Prostate gland (tissue), 2 donors: Measurements from ENCODE around the gene CCDC86. TPM values are rescaled to one million over a fixed set of nuclear protein-coding genes. Genes with fewer than 3 reads are reported as not detected.

Source experiments
- DNase-seq: peaks from one replicate; pipeline ENCODE4 v3.0.0-alpha.2; 2019; ENCODE audit warnings: low spot score
- H3K27ac ChIP-seq, 2 donors: fragments of 200-600 bp; sonication (generic); 2 replicates each; pipeline ENCODE4 v1.5.1; 2017 to 2019
- H3K27me3 ChIP-seq: fragments of 200-600 bp; sonication (generic); replicated peaks from 2 replicates; pipeline ENCODE4 v1.5.1; 2019; ENCODE audit not compliant: insufficient read depth
- H3K36me3 ChIP-seq, 2 donors: fragments of 200-600 bp; sonication (generic); 1 replicate in 1 of 2; 2 replicates in 1 of 2; pipeline versions ENCODE4 v1.5.1 to v1.8.1; 2017 to 2019
- H3K4me1 ChIP-seq: fragments of 200-600 bp; sonication (generic); replicated peaks from 2 replicates; pipeline ENCODE4 v1.5.1; 2019
- H3K4me3 ChIP-seq, 2 donors: fragments of 200-600 bp; sonication (generic); 2 replicates each; pipeline ENCODE4 v1.5.1; 2017 to 2019
- H3K9me3 ChIP-seq: fragments of 200-600 bp; sonication (generic); 2 replicates; pipeline ENCODE4 v1.5.1; 2017
- CTCF ChIP-seq, 4 experiments: fragments of 200-600 bp in 2 of 4; fragments of 450-650 bp in 2 of 4; sonication (generic) in 2 of 4; IDR thresholded peaks; 1 replicate in 3 of 4; 2 replicates in 1 of 4; pipeline ENCODE4 v1.5.1; 2016 to 2019; ENCODE audit warnings: antibody characterized with exemption in 4 of 4, mild to moderate bottlenecking in 2 of 4, moderate library complexity in 2 of 4
- POLR2A ChIP-seq: fragments of 450-650 bp; IDR thresholded peaks from one replicate; pipeline ENCODE4 v1.6.1; 2016; ENCODE audit warnings: antibody characterized with exemption, mild to moderate bottlenecking
- POLR2AphosphoS5 ChIP-seq: sonication (generic); formaldehyde crosslinking; IDR thresholded peaks from one replicate; pipeline ENCODE4 v1.6.1; 2017; ENCODE audit warnings: antibody characterized with exemption
- WGBS: methylation state at CpG from one replicate; pipeline ENCODE4 v1.1.5; 2018; 5-methylcytosine and 5-hydroxymethylcytosine counted together
- intact Hi-C: fragments of 100-400 bp; cut with DNase I; formaldehyde crosslinking; loops from one replicate; pipeline ENCODE4 v1.14.2; 2022
- total RNA-seq, 2 donors: library from RNA; depleted of rRNA; stranded (reverse); fragments of >200 nt; gene quantifications; one replicate each; pipeline ENCODE4 v1.1.0, GENCODE V29; 2016

CCDC86 gene
- total RNA-seq, 2 donors from 2014 or later: 48.7 to 56.7 TPM

- Histone ChIP-seq H3K36me3 (no peaks in the 10 kb centered on the region), H3K9me3 (no peaks in the 10 kb centered on the region), H3K27me3 (no peaks in the 10 kb centered on the region), H3K4me3 (no peak overlapping the region), H3K27ac (no peak overlapping the region), H3K4me1 (peaks cover 11% of the 10 kb centered on the region)
- intact Hi-C loops: no loop called here
- TF ChIP-seq POLR2AphosphoS5: no peak
- TF ChIP-seq POLR2A: no peak
- no peak for TF ChIP-seq CTCF (IDR thresholded peaks at IDR 0.05)
- WGBS: 65% methylated on average over 3 of the region's 3 CpGs
- DNase-seq: no peak
Measured at GRCh38 chr11:60870276-60870675, 28.4 kb downstream of the CCDC86 start.

GRCh38 chr11:60870733-60871377 is 28.9 kb downstream of the CCDC86 start:
- Histone ChIP-seq H3K4me3 (no peak overlapping the region), H3K9me3 (no peaks in the 10 kb centered on the region), H3K27me3 (no peaks in the 10 kb centered on the region), H3K27ac (no peak overlapping the region), H3K4me1 (peaks cover 11% of the 10 kb centered on the region), H3K36me3 (no peaks in the 10 kb centered on the region)
- intact Hi-C loops: no loop called here
- no peak for DNase-seq
- TF ChIP-seq POLR2A: no peak
- TF ChIP-seq POLR2AphosphoS5: no peak
- TF ChIP-seq CTCF (IDR thresholded peaks at IDR 0.05): no peak
- 81% methylated on average over 12 of the region's 13 CpGs for WGBS

GRCh38 chr11:60871378-60872061 is 29.6 kb downstream of the CCDC86 start:
- intact Hi-C loops: no loop called here
- peaks cover 11% of the 10 kb centered on the region for H3K4me1 ChIP-seq
- no peaks in the 10 kb centered on the region for H3K27me3 ChIP-seq
- H3K9me3 ChIP-seq: no peaks in the 10 kb centered on the region
- H3K27ac ChIP-seq: no peak overlapping the region
- no peak for DNase-seq
- no peak for TF ChIP-seq POLR2A
- no peak for TF ChIP-seq POLR2AphosphoS5
- no peak for TF ChIP-seq CTCF (IDR thresholded peaks at IDR 0.05)
- no peaks in the 10 kb centered on the region for H3K36me3 ChIP-seq
- 84% methylated on average over 7 of the region's 7 CpGs for WGBS
- no peak overlapping the region for H3K4me3 ChIP-seq

GRCh38 chr11:60872124-60872960 is 30.4 kb downstream of the CCDC86 start:
- Histone ChIP-seq H3K4me3 (no peak overlapping the region), H3K4me1 (peaks cover 4% of the 10 kb centered on the region), H3K9me3 (no peaks in the 10 kb centered on the region), H3K27me3 (no peaks in the 10 kb centered on the region), H3K27ac (no peak overlapping the region), H3K36me3 (no peaks in the 10 kb centered on the region)
- intact Hi-C loops: no loop called here
- WGBS: 86% methylated on average over 6 of the region's 6 CpGs
- no peak for DNase-seq
- TF ChIP-seq CTCF (IDR thresholded peaks at IDR 0.05) (no peak), POLR2A (no peak), POLR2AphosphoS5 (no peak)
